Gastroesophageal sphincter (tissue), 4 donors: ENCODE data around the gene NAA60. TPM values are rescaled to one million over a fixed set of nuclear protein-coding genes. Genes with fewer than 3 reads are reported as not detected.

Experiments used
- ATAC-seq: fragments of 150-250 bp; one replicate; pipeline ENCODE4 v1.9.1; 2016; ENCODE audit warnings: mild to moderate bottlenecking, moderate library complexity
- H3K27ac ChIP-seq, 4 donors: fragments of 200-600 bp; sonication (generic) in 3 of 4; 1 replicate in 3 of 4; 2 replicates in 1 of 4; pipeline ENCODE4 v1.5.1; 2016 to 2019
- H3K27me3 ChIP-seq: fragments of 200-600 bp; sonication (generic); one replicate; pipeline ENCODE4 v1.5.1; 2019
- H3K36me3 ChIP-seq, 2 donors: fragments of 200-600 bp; sonication (generic); one replicate each; pipeline ENCODE4 v1.5.1; 2019; ENCODE audit warnings: control low read depth in 1 of 2
- H3K4me1 ChIP-seq, 3 donors: fragments of 200-600 bp; sonication (generic); 1 replicate in 2 of 3; 2 replicates in 1 of 3; pipeline ENCODE4 v1.5.1; 2016 to 2019; ENCODE audit warnings: control low read depth in 2 of 3
- H3K4me3 ChIP-seq, 2 donors: fragments of 200-600 bp; sonication (generic); one replicate each; pipeline ENCODE4 v1.5.1; 2019; ENCODE audit warnings: mild to moderate bottlenecking in 1 of 2, moderate library complexity in 1 of 2
- H3K9me3 ChIP-seq, 3 donors: fragments of 200-600 bp; sonication (generic); one replicate each; pipeline ENCODE4 v1.5.1; 2017 to 2019; ENCODE audit warnings: control low read depth in 2 of 3
- CTCF ChIP-seq, 4 experiments: fragments of 200-600 bp in 2 of 4; fragments of 450-650 bp in 2 of 4; sonication (generic) in 1 of 4; IDR thresholded peaks; one replicate each; pipeline ENCODE4 v1.5.1; 2017 to 2019; ENCODE audit warnings: antibody characterized with exemption in 4 of 4, mild to moderate bottlenecking in 2 of 4, moderate library complexity in 2 of 4
- EP300 ChIP-seq: sonication (generic); formaldehyde crosslinking; IDR thresholded peaks from one replicate; pipeline ENCODE4 v1.6.1; 2017; ENCODE audit warnings: antibody characterized with exemption, mild to moderate bottlenecking
- POLR2A ChIP-seq, 2 donors: fragments of 450-650 bp; IDR thresholded peaks; one replicate each; pipeline ENCODE4 v1.6.1; 2017; ENCODE audit warnings: antibody characterized with exemption in 2 of 2, mild to moderate bottlenecking in 2 of 2, moderate library complexity in 1 of 2
- POLR2AphosphoS5 ChIP-seq: sonication (generic); formaldehyde crosslinking; IDR thresholded peaks from one replicate; pipeline ENCODE4 v1.6.1; 2017; ENCODE audit warnings: antibody characterized with exemption
- WGBS, 2 donors: methylation state at CpG; one replicate each; pipeline ENCODE4 v1.1.5; 2018; ENCODE audit warnings: low coverage in 1 of 2; 5-methylcytosine and 5-hydroxymethylcytosine counted together
- total RNA-seq, 4 donors: library from RNA; depleted of rRNA; stranded (reverse); fragments of >200 nt; gene quantifications; one replicate each; pipeline ENCODE4 v1.1.0, GENCODE V29; 2016

Gene NAA60
- total RNA-seq, 4 donors from 2014 or later, result 18.6 to 35.1 (median 28.5) TPM

GRCh38 chr16:3514621-3515020 is 71.1 kb downstream of the NAA60 start:
- Histone ChIP-seq H3K36me3 (peaks cover 0 to 97% of the 10 kb centered on the region in 2 donors), H3K27me3 (no peaks in the 10 kb centered on the region), H3K9me3 (no peaks in the 10 kb centered on the region), H3K4me3 (no peak overlapping the region), H3K27ac (no peak overlapping the region), H3K4me1 (no peaks in the 10 kb centered on the region)
- TF ChIP-seq CTCF (IDR thresholded peaks at IDR 0.05), result no peak
- TF ChIP-seq POLR2AphosphoS5, result no peak
- no peak for TF ChIP-seq POLR2A (IDR thresholded peaks at IDR 0.05)
- TF ChIP-seq EP300, result no peak
- 87 to 96% methylated on average over 3 to 4 of the region's 4 CpGs for WGBS, 2 donors
- ATAC-seq, result no peak

- no peaks in the 10 kb centered on the region for H3K27me3 ChIP-seq
- peaks cover 0 to 97% of the 10 kb centered on the region in 2 donors for H3K36me3 ChIP-seq
- TF ChIP-seq CTCF (IDR thresholded peaks at IDR 0.05) (no peak), POLR2AphosphoS5 (no peak), EP300 (no peak), POLR2A (IDR thresholded peaks at IDR 0.05) (no peak)
- WGBS, 2 donors, result 87 to 88% methylated on average over 4 of the region's 4 CpGs
- no peaks in the 10 kb centered on the region for H3K9me3 ChIP-seq
- peaks cover 0 to 6% (median 0%) of the 10 kb centered on the region in 3 donors for H3K4me1 ChIP-seq
- no peak overlapping the region for H3K4me3 ChIP-seq
- no peak overlapping the region for H3K27ac ChIP-seq
- no peak for ATAC-seq
Observed at GRCh38 chr16:3515897-3516296, 72.4 kb downstream of the NAA60 start.

GRCh38 chr16:3518292-3518985 is 75.0 kb downstream of the NAA60 start:
- Histone ChIP-seq H3K4me1 (peaks cover 0 to 7% (median 0%) of the 10 kb centered on the region in 3 donors), H3K4me3 (no peak overlapping the region), H3K36me3 (peaks cover 0 to 96% of the 10 kb centered on the region in 2 donors), H3K9me3 (no peaks in the 10 kb centered on the region), H3K27ac (no peak overlapping the region), H3K27me3 (no peaks in the 10 kb centered on the region)
- no peak for ATAC-seq
- WGBS, 2 donors, result 88 to 91% methylated on average over 3 to 4 of the region's 6 CpGs
- no peak for TF ChIP-seq POLR2A (IDR thresholded peaks at IDR 0.05)
- no peak for TF ChIP-seq EP300
- no peak for TF ChIP-seq POLR2AphosphoS5

- H3K36me3 ChIP-seq, result peaks cover 0 to 96% of the 10 kb centered on the region in 2 donors
- no peak for ATAC-seq
- 93% methylated on average over 3 to 7 of the region's 8 CpGs for WGBS, 2 donors
- TF ChIP-seq POLR2AphosphoS5, result no peak
- H3K27me3 ChIP-seq, result no peaks in the 10 kb centered on the region
- no peak overlapping the region for H3K27ac ChIP-seq
- no peak overlapping the region for H3K4me3 ChIP-seq
- no peaks in the 10 kb centered on the region for H3K9me3 ChIP-seq
- H3K4me1 ChIP-seq, result peaks cover 0 to 7% (median 0%) of the 10 kb centered on the region in 3 donors
Observed at GRCh38 chr16:3518986-3519348, 75.5 kb downstream of the NAA60 start.

GRCh38 chr16:3519581-3519980 is 76.1 kb downstream of the NAA60 start:
- Histone ChIP-seq H3K36me3 (peaks cover 0 to 96% of the 10 kb centered on the region in 2 donors), H3K27ac (peak overlapping the region in 1 of 4 donors; percentile 52), H3K4me3 (no peak overlapping the region), H3K27me3 (no peaks in the 10 kb centered on the region), H3K9me3 (no peaks in the 10 kb centered on the region), H3K4me1 (peaks cover 0 to 7% (median 0%) of the 10 kb centered on the region in 3 donors)
- TF ChIP-seq CTCF (IDR thresholded peaks at IDR 0.05) (no peak), EP300 (no peak), POLR2A (IDR thresholded peaks at IDR 0.05) (no peak), POLR2AphosphoS5 (no peak)
- 83 to 86% methylated on average over 1 to 2 of the region's 2 CpGs for WGBS, 2 donors
- no peak for ATAC-seq

GRCh38 chr16:3520413-3520812 is 76.9 kb downstream of the NAA60 start:
- WGBS, 2 donors, result 21 to 30% methylated on average over 4 of the region's 4 CpGs
- H3K4me1 ChIP-seq, result peaks cover 0 to 7% (median 0%) of the 10 kb centered on the region in 3 donors
- peaks cover 0 to 96% of the 10 kb centered on the region in 2 donors for H3K36me3 ChIP-seq
- no peaks in the 10 kb centered on the region for H3K27me3 ChIP-seq
- no peak for TF ChIP-seq POLR2A (IDR thresholded peaks at IDR 0.05)
- no peak for TF ChIP-seq EP300
- no peak for TF ChIP-seq POLR2AphosphoS5
- H3K9me3 ChIP-seq, result no peaks in the 10 kb centered on the region
- ATAC-seq, result no peak
- no peak overlapping the region for H3K4me3 ChIP-seq
- H3K27ac ChIP-seq, result peak overlapping the region in 3 of 4 donors; percentile 43 to 60 (median 52)
